Left renal pelvis (tissue), 4 donors: ENCODE measurements around the gene MRPS23. TPM values are rescaled to one million over a fixed set of nuclear protein-coding genes. Genes with fewer than 3 reads are reported as not detected.

Source experiments
- DNase-seq, 4 donors: peaks; one replicate each; pipeline ENCODE4 v3.0.0-alpha.2; 2013; ENCODE audit warnings: low read depth in 4 of 4, low spot score in 3 of 4
- polyA plus RNA-seq, 4 donors: library from polyadenylated mRNA; unstranded; fragments of 120-200 nt; gene quantifications; one replicate each; pipeline ENCODE4 v1.2.1, GENCODE V29; 2013; ENCODE audit not compliant: insufficient read length in 4 of 4

The MRPS23 gene
- polyA plus RNA-seq, 4 donors, result 45.8 to 62.8 (median 60.7) TPM

DNA sequence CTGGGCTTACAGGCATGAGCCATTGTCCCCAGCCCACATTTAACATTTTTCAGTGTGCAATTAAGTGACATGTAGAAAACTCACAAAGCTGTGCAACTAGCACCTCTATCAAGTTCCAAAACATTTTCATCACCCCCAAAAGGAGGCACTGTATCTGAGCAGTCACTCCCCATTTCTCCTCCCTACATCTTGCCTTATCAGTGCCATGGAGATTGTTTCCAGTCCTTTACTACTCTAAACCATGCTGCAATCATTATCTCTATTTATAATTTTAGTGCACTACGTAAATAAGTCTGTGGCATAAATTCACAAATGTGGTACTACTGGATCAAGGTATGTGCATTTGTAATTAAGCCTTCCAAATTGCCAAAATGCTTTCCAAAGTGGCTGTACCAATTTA, 7.6 kb downstream of the MRPS23 start:
- no peak for DNase-seq

DNA sequence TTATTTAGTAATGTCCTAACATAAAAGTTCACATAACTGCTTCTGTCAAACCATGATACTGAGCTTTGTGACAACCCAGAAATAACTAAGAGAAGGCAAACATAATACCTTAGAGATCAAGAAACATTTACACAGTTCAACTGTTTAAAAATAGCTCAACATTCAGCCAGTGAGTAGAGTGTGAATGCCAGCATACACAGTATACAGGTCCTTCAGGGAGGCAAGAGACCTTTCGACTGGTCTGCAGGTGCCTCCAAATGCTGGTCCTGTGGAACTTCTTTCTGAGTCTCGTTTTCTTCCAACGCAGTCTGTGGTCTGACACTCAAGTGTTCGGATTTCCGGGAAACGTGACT, 10.3 kb downstream of the MRPS23 start:
- DNase-seq, result no peak

DNA sequence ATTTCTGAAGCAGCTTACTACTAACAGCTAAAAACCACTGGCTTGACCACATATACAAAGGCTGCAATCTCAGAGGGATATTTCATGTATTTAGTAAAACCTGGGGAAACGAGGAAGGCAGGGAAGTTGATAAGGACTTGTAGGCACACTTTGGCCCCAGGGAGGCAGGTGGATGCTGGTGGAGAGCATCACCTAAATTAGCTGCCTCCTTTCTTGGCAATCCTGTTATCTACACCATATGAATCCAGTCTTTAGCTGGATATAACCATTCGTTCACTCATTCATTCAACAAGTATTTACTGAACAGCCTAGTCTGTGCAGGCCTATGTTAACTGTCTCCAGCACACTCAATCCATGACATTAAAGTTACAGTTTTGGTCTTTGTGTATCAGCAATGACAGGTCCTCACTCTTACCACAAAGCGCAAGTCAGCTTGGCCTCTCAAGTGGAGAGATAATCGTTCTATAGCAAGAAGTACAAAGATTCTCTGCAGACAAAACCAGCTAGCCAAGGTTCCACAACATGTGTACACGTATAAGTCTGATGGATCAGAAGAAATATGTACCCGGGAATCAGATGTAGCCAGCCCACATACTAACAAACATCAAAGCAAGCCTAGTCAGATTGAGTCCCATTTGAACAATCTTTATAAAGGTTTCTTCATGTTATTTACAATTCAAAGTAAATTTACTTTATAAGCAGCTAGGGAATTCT, 10.8 kb downstream of the MRPS23 start:
- DNase-seq, result no peak

DNA sequence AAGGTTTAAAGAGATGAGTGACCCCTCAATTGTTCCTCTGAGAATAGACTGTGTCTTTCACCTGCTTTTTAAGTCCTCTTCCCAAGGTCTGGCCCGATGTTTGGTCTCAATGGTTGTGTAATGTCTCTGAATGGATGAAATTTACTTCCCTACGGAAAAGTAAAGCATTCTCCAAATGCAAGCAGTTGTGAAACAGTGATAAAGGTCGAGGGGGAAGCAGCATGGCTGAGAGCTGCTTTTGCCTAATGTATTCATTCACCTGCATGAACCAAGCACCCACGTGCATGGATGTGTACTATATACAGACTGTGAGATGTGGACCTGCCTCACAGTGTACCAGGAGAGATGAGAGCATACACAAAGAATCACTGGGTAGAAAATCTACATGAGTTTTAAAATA, 11.4 kb downstream of the MRPS23 start:
- no peak for DNase-seq

DNA sequence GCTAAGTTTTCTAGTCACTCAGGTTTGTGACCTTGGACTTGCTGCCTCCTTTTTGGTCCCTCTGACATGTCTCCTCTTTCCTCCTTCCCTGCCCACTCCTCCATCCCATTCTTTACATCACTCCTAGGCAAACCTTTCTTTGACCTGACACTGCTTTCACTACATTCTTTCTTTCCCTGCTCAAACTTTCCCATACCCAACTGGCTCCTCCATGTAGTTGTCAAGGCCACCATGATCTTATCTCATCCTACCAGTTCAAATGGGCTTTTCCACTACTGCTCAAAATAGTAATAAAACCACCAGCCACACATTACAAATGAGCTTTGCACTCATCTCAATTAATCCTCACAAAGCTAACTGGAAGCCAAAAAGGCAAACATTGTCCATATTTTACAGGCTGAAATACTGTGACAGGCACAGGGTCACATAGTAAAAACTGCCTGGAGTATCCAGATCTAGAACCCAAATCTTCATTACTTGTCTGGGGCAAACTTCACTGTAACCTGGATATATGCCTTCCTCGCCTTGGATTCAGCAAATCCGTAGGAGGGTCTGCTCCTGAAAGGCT, 14.4 kb downstream of the MRPS23 start:
- no peak for DNase-seq

DNA sequence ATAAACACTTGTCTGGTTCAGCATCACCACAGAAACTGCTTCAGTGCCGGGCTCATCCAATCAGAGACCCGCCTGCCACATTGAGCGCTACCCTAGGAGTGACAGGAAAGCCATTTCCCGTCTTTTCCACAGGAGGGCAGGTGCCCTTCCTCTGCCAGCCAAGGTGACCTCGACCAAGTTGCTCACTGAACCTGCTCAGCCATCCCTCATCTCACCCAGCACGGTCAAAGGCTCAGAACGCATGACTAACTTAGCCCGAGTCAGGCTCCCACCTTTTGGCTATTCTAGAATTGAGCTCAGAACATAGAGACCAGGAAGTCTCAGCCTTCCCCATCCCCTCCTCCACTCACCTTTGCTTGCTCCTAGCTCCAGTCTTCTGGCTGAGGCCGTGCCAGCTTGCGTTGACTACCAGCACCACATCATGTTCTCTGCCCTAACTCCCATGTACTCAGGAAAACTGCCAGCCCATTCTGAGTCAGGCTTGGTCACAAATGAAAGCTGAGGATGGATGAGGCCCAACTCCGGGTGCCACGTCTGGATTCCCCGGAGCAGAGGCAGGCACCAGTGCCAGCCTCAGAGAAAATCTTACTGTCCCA, 15.6 kb downstream of the MRPS23 start:
- DNase-seq, result no peak

DNA sequence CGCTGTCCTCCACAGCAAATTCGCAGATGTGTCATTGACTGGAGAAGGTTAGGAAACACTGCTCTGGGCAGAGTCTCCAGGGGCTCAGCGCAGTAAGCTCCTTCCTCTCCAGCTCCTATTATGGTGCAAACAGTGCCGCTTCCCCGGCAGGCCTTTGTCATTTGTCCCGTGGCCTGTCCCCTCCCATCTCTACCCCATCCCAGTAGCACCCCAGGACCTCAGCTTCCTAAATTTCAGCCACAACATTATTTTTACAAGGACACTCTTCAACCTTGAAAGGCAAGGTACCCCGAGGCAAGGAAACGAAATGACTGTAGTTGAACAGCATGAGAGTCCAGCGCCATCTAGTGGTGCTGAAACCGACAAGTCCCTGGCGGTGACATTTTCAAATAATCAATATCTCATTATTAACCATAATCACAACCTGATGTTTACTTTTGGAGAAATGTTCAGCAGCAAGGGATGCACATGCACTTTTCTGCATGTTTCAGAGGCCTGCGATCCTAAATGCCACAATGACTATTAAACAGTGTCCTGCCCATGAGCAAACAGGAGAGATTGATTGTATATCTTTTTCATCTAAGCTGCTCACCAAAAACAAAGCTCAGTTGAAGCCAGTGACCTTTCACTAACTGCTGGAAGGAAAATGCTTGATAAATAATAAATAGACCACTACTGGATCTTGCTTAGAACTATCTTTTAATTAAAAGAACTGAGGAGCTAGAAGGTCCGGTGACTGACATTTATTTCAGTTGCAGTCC, 16.5 kb downstream of the MRPS23 start:
- DNase-seq, result peak in 2 of 4 donors; percentile 56 to 63

DNA sequence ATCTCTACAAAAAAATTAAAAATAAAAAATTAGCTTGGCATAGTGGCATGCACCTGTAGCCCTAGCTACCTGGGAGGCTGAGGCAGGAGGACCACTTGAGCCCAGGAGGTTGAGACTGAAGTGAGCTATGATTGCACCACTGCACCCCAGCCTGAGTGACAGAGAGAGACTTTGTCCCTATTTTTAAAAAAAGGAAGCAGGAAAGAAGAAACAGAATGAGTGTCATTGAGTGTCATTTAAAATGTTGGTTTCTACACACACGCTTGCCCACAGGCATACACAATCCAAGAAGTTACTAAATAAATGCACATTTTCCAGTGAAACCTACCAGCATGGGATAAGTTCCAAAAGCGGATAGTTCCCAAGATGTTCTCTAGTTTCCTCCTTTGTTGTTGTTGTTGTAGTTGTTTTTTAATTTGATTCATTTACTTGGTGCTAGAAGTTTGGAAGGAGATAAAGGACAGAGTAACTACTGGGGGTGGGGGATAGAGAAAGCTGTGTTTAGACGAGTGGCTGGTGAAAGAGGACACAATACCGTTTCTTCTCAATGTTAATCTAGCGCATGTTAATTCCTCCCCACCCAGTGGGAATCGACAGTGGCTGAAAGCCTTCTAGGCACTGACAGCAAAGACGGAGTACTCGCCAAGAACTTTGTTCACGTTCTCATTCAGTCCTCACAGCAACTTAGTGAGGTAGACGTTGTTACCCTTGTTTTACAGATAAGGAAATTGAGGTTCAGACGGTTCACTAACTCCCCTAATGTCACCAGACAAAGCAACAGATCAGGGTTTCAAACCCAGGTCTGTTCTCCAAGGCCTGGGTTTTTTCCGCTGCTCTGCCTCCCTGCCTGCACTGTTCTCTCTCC, 17.3 kb downstream of the MRPS23 start:
- DNase-seq, result no peak

DNA sequence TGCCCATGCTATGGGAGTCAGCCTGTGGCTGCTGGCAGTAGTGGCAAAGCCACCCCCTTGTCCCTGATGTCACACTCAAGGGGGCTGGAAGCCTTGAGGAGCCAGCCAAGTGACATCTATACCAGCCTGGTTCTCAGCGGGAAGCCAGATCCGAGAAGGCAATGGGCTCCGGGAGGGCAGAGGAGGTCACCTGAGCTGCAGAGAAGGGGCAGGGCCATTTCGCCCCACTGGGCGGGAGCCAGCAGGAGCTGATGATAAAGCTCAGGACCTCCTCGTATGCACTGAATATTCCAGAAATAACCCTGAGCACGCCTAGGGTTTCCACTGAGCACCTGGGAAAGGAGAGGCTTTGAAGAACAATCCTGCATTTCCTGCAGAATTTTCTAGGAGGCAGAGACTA, 19.0 kb downstream of the MRPS23 start:
- DNase-seq, result no peak

DNA sequence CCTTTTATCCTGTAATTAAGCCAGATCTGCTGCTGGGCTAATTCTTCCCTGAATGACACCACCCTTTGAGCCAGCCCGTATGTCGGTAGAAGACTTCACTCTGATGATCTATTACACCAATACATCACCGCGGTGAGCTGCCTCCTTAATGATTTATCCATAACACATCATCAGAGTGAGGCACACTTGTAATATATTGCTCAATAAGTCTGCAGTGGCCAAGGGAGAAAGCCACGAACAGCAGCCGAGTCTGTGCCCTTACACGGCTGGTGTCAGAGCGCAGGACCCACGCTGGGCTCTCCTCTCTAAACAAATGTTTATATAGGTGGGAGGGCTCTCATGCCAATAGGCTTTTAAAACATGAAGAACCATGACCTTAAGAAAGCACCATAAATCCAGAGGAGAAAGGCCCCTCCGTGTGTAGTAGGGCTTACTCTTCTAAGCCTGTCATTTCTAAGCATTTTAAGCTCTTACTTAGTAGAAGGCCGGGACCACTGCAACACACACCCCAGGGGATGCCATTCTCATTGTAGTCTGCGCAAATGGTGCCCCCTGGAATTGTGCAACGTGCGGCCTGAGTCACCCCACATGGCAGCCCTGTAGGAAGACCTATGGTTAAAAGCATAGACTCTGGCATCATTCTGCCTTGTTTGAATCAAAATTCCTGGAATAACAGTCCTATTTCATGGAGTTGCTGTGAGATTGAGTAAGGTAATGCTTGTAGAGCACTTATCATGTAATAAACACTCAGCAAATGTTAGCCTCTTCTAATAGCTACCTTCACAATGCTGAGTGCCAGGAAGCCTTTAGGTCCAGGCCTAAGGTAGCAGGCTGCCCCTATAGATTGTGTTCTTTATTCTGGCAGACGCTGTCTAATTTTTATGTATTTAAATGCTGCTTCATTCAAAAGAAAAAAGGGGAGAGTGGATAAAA, 26.1 kb downstream of the MRPS23 start:
- no peak for DNase-seq

DNA sequence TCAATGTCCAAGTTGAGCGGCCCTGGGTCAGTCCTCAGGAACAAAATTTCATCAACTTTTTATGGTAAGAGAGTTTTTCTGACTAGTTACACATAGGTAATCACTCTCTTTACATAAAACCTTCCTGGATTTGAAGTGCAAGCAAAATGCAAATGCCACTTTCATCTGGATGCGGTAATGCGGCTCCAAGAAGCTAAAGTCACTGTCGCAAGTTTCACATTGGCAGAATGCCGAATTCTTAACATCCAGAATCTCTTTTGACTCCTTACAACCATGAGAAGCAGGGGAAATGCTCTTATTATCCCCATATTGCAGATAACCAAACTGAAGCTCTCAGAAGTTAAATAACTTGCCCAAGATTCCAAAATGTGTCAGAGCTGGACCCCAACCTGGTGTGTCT, 30.0 kb downstream of the MRPS23 start:
- no peak for DNase-seq

DNA sequence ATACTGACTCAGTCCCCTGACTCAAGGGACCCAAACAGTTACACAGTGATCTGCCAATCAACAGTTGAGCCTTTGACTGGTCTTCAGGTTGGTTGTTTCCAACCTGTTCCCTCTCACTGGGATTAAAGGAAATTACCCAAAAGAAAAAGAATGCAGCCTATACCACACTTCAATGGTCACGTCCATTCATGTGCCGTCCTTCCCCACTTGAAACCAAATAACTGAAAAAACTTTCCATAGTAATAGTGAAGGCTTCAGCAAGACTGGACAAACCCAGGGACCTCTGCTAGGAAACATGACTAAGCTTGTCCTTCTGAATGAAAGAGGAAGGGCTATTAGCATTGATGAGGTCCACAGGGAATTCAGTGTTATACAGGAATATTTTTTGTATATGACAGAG, 30.6 kb downstream of the MRPS23 start:
- no peak for DNase-seq

DNA sequence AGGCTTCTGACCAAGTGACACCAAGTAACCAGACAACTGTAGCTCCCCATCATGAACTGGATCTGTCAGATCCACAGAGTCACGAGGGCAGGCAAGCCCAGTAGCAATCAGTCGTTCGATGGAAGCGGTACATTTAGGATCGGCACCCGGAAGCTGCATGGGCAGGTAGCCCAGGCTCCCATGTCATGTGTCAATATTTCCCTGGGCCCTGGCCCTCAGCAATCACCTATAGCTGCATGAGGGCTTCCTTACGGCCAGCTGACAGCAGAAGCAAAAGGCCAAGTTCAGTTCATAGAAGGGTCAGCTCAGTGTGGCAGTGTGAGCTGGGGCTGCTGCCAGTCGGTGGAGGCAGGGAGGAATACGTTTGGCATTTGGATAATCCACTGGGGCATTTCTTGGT, 31.8 kb downstream of the MRPS23 start:
- no peak for DNase-seq

DNA sequence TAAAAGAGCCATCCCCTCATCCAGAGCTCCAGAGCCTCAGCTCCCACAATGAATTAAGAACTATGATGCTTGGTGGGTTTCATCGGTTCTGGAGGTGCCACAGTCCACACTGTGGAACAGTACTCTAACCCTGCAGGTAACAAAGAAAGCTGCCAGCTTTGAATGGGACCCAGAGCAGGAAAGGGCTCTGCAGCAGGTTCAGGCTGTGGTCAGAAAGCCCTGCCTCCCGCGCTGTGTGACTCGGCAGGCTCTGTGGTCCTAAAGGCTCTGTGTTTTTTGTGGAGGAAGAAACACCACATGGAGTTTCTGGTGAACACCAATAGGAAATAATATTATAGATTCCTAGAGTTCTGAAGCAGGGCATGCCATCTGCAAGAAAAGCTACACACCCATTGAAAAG, 32.5 kb downstream of the MRPS23 start:
- DNase-seq, result no peak

DNA sequence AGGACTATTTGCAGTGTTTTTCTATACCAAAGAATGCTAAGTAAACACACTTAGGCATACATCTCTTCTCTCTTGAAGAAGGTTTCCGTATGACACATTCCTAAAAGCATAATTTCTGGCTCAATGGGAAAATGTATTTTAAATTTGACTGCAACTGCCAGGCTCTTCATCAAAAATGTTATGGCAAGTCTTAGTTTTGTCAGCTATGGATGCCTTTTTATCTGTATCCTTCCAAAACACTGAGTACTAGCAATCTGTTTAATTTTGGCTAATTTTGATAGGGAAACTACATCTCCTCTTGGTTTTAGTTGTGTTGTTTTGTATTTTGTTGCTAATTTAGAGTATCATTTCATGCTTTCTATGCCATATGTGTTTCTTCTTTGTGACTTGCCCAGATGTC, 35.4 kb downstream of the MRPS23 start:
- DNase-seq, result no peak

DNA sequence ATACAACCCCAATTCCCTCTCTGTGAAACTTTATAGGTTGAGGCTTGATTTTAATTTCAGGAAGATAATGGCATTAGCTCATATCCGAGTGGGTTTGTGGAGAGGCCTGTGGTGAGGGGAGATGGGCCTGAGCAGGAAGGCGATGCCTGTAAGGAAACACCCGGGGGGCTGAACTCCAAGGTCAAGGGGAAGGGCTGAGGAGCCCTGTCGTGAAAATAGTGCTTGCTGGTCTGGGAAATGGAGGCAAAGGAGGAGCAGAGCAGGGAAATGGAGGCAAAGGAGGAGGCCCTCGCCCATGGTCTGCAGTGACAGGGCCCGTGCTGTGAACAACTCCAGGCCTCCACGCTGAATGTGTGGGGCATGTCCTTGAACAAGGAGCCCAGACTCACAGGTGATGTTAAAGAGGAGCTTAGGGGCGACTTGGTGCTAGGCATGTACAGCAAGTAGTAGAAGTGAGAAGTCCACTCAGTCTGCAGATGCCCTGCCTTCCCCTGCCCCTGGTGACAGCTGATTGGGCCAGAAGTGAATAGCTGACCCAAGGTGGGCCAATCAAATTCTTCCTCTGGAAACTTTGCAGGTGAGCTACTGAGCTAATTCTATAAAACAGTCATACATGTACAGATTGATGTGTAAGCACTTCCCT, 38.1 kb downstream of the MRPS23 start:
- DNase-seq, result no peak

DNA sequence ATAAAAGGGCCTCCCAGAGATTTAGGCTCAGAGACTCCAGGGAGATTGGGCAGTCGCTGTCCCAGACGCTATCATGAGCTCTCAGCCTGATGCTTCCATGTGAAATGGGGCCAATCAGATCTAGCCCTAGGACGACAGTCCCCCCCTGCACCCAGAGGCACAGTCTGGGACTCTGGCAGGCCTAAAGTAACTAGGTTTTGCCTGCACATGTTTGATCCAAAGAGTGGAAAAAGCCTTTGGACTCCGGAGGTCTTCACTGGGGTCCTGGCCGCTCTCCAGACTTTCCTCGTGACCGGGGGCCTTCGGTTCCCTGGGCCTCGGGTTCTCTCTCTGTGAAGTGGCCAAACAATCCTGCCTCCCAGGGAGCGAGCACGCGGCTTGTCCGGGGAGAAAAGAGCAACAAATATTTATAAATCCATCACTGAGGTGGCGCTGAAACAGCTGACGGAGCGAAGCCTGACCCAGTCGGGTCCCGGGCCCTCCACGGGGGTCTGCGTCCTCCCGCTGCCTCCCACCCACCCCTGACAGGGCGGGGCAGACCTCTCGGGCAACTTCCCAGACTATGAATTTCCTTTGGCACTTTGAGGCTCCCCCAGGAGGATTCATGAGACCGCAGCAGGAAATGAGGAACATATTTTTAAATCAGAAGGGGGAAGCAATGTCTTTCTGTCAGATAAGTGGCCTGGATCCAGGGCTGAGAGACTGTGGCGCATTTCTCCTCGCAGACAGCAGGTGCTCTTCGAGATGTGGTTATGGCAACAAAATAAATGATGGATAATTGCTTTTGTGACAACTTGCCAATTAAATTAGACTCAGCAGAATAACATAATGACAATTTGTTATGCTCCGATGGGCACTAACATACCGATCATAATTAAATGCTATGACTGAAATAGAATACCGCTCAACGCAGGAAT, 38.9 kb downstream of the MRPS23 start:
- peak in 2 of 4 donors; percentile 48 to 53 for DNase-seq

DNA sequence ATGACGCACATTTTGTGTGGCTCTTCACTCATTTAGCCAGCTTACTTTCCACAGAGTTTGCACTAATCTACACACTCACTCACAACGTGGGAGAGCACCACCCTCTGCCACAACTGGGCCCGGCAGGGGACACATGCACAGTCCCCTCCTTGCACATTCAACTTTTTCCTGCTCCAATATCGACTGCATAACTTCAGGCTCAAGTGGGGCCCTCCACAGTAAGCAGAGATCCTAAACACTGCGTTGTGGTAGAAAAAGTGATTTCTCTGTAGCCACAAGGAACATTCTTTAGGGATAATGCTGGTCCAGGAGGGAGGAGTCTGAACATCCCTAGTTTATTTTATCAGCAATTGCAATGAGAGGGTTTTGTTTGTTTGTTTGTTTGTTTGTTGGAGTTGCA, 40.0 kb downstream of the MRPS23 start:
- no peak for DNase-seq
